ENCODE data around the gene NEAT1. TPM values are rescaled to one million over a fixed set of nuclear protein-coding genes. Genes with fewer than 3 reads are reported as not detected.

Gene NEAT1
- 413 and 487 TPM in 2 replicates for total RNA-seq

GRCh38 chr11:65422633-65423515 lies at the start of gene NEAT1:
Gene NEAT1 (plus strand): TSS chr11:65422798.
- H3K4me3 ChIP-seq (ENCODE audit: low read depth, low read length) = peak within 1 kb of the TSS; percentile 91
- DNase-seq (ENCODE audit: low read depth) = peak; percentile 97
- TF ChIP-seq CTCF (IDR thresholded peaks at IDR 0.05; ENCODE audit: insufficient read depth, low read depth, low read length) = no peak

- DNase-seq (ENCODE audit: low read depth) = no peak
- H3K4me3 ChIP-seq (ENCODE audit: low read depth, low read length) = no peak overlapping the region
- no peak for TF ChIP-seq CTCF (IDR thresholded peaks at IDR 0.05; ENCODE audit: insufficient read depth, low read depth, low read length)
Observed at GRCh38 chr11:65373839-65374580, 48.6 kb upstream of the NEAT1 start.

GRCh38 chr11:65375012-65375411 lies 47.6 kb upstream of the NEAT1 start:
- no peak for TF ChIP-seq CTCF (IDR thresholded peaks at IDR 0.05; ENCODE audit: insufficient read depth, low read depth, low read length)
- H3K4me3 ChIP-seq (ENCODE audit: low read depth, low read length) = no peak overlapping the region

GRCh38 chr11:65376138-65376713 lies 46.4 kb upstream of the NEAT1 start:
- H3K4me3 ChIP-seq (ENCODE audit: low read depth, low read length) = no peak overlapping the region
- no peak for DNase-seq (ENCODE audit: low read depth)
- no peak for TF ChIP-seq CTCF (IDR thresholded peaks at IDR 0.05; ENCODE audit: insufficient read depth, low read depth, low read length)

More at GRCh38 chr11:65375012-65375411, 47.6 kb upstream of the NEAT1 start:
- peak; percentile 37 for DNase-seq (ENCODE audit: low read depth)

GRCh38 chr11:65377036-65377435 lies 45.6 kb upstream of the NEAT1 start:
- TF ChIP-seq CTCF (IDR thresholded peaks at IDR 0.05; ENCODE audit: insufficient read depth, low read depth, low read length) = no peak
- no peak overlapping the region for H3K4me3 ChIP-seq (ENCODE audit: low read depth, low read length)
- no peak for DNase-seq (ENCODE audit: low read depth)

- DNase-seq (ENCODE audit: low read depth) = no peak
- H3K4me3 ChIP-seq (ENCODE audit: low read depth, low read length) = no peak overlapping the region
- TF ChIP-seq CTCF (IDR thresholded peaks at IDR 0.05; ENCODE audit: insufficient read depth, low read depth, low read length) = no peak
Observed at GRCh38 chr11:65377777-65378176, 44.8 kb upstream of the NEAT1 start.
